Esophagus squamous epithelium (tissue), 5 donors: ENCODE measurements around the gene PRRT1B. TPM values are rescaled to one million over a fixed set of nuclear protein-coding genes. Genes with fewer than 3 reads are reported as not detected.

Source experiments
- DNase-seq: peaks from one replicate; lab custom pipeline; 2025; lab: John Stamatoyannopoulos, UW
- H3K27ac ChIP-seq, 4 donors: fragments of 200-600 bp; sonication (generic); one replicate each; pipeline ENCODE4 v1.5.1; 2016 to 2019; ENCODE audit warnings: mild to moderate bottlenecking in 1 of 4
- H3K27me3 ChIP-seq, 4 donors: fragments of 200-600 bp; sonication (generic); 1 replicate in 3 of 4; 2 replicates in 1 of 4; pipeline versions ENCODE4 v1.5.1 to v1.6.0; 2017 to 2021; ENCODE audit warnings: antibody characterized with exemption in 1 of 4
- H3K36me3 ChIP-seq, 3 donors: fragments of 200-600 bp; sonication (generic); one replicate each; pipeline ENCODE4 v1.5.1; 2016 to 2019
- H3K4me1 ChIP-seq, 3 donors: fragments of 200-600 bp; sonication (generic); one replicate each; pipeline ENCODE4 v1.5.1; 2017 to 2019
- H3K4me3 ChIP-seq, 4 donors: fragments of 200-600 bp; sonication (generic); 1 replicate in 3 of 4; 2 replicates in 1 of 4; pipeline ENCODE4 v1.5.1; 2016 to 2019; ENCODE audit warnings: mild to moderate bottlenecking in 2 of 4, moderate library complexity in 1 of 4
- H3K9me3 ChIP-seq, 3 donors: fragments of 200-600 bp; sonication (generic); one replicate each; pipeline ENCODE4 v1.5.1; 2016 to 2019
- CTCF ChIP-seq, 6 experiments: fragments of 450-650 bp in 4 of 6; fragments of 200-600 bp in 2 of 6; sonication (generic) in 2 of 6; IDR thresholded peaks; one replicate each; pipeline ENCODE4 v1.5.1; 2016 to 2019; ENCODE audit warnings: antibody characterized with exemption in 6 of 6, mild to moderate bottlenecking in 4 of 6, moderate library complexity in 4 of 6
- POLR2A ChIP-seq, 4 donors: fragments of 450-650 bp; IDR thresholded peaks; one replicate each; pipeline ENCODE4 v1.6.1; 2017; ENCODE audit warnings: antibody characterized with exemption in 4 of 4, mild to moderate bottlenecking in 4 of 4, moderate library complexity in 3 of 4
- WGBS, 2 donors: methylation state at CpG; one replicate each; pipeline ENCODE4 v1.1.5; 2018; 5-methylcytosine and 5-hydroxymethylcytosine counted together
- intact Hi-C: fragments of 100-400 bp; cut with DNase I; formaldehyde crosslinking; loops from one replicate; pipeline ENCODE4 v1.15.0; 2022
- total RNA-seq, 4 donors: library from RNA; depleted of rRNA; stranded (reverse); fragments of >200 nt; gene quantifications; one replicate each; pipeline ENCODE4 v1.1.0, GENCODE V29; 2016
- donor health status: DM: yes; HTN: yes; CAD: no.

The PRRT1B gene
- total RNA-seq, 4 donors from 2014 or later, result not detected

DNA sequence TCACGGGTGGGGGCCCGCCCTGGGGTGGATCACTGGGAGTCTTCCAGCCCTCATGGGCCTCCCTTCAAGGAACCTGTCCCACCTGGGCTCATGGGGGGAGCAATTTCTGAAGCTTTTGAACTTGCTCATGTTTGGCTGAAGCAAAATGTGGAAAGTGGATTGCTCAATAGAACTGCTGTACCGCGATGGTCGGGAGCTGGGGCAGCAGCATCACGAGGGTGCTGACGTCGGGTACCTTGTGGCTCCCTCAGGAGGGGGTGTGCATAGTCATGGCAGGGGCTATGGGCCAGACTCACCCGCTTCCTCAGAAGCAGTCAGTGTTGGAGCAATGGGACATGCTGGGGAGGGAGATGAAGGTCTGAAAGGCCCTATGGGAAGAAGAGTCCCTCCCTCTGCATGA is 57.9 kb downstream of the PRRT1B start:
- intact Hi-C loops, result no loop called here

DNA sequence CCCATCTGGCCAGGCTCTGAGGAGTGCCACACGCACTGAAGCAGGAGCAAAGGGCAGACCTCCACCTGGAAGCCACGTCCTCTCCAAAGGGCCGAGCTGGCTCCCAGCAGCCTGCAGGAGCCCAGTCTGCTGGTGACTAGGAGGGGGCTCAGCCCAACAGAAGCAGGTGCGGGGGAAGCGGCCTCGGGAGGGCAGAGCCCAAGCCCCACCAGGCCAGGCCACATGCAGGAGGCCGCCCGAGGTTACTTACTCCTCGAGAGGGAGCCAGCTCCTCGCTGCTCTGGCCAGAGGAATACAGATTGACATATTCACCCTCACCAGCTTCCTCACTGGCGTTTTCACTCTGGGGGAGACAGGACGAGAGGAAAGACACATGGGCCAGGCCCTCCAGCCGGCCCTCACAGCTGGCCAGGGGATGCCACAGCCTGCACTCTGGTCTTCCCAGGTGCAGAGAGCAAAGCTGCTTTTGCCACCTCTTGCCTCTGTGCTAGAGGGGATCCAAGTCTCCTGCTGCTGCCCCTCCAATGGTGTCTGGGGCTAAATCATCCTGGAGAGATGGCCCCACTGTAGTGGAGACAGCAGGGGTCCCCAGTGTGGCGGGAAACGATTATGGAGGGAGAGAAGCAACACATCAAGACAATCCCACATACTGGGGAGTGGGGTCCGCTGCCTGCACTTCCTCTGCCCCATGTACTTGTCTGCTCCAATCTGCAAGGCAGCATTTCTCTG is 58.6 kb downstream of the PRRT1B start:
- TF ChIP-seq CTCF (IDR thresholded peaks at IDR 0.05) (no peak), POLR2A (IDR thresholded peaks at IDR 0.05) (no peak)
- DNase-seq, result no peak

More for the DNA sequence above, 57.9 kb downstream of the PRRT1B start:
- Histone ChIP-seq H3K9me3 (no peaks in the 10 kb centered on the region), H3K27ac (no peak overlapping the region), H3K4me1 (peaks cover 2 to 7% (median 5%) of the 10 kb centered on the region in 3 donors), H3K36me3 (peaks cover 5 to 97% (median 5%) of the 10 kb centered on the region in 3 donors), H3K4me3 (no peak overlapping the region), H3K27me3 (no peaks in the 10 kb centered on the region)
- TF ChIP-seq CTCF (IDR thresholded peaks at IDR 0.05) (no peak), POLR2A (IDR thresholded peaks at IDR 0.05) (no peak)
- DNase-seq, result no peak
- 76 to 100% methylated on average over 1 to 6 of the region's 9 CpGs for WGBS, 2 donors

DNA sequence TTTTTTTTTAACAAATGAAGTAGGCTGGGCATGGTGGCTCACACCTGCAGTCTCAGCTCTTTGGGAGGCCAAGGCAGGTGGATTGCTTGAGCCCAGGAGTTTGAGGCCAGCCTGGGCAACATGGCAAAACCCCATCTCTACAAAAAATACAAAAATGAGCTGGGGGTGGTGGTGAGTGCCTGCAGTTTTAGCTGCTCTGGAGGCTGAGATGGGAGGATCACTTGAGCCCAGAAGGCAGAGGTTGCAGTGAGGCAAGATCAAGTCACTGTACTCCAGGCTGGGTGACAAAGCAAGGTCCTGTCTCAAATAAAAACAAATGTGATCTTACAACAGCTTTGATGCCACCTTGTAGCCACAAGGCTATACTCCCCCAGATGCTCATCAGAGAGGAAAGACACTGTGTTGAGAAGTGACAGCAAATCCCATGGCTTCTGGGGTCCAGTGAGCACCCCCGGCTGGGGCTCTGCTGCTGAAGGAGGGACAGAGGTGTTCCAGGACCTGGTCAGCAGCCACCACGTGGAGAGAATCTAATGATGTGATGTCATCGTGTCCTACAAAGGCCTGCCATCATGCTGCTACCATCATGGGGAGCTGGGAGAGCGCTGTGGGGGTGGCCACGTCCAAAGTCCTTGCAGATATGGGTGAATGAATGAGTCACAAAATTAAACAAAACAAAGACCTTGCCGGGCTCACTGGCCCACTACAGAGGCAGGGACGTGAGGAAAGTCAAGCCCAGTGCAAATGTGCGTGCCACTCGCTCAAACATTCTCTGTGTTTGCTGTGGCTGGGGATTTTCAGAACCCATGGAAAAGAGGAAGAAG is 60.7 kb downstream of the PRRT1B start:
- no peak for TF ChIP-seq CTCF (IDR thresholded peaks at IDR 0.05)
- TF ChIP-seq POLR2A (IDR thresholded peaks at IDR 0.05), result no peak
- Histone ChIP-seq H3K36me3 (peaks cover 4 to 81% (median 5%) of the 10 kb centered on the region in 3 donors), H3K4me1 (peaks cover 23 to 35% (median 29%) of the 10 kb centered on the region in 3 donors), H3K27me3 (no peaks in the 10 kb centered on the region), H3K27ac (no peak overlapping the region), H3K4me3 (no peak overlapping the region), H3K9me3 (no peaks in the 10 kb centered on the region)
- DNase-seq, result no peak
- intact Hi-C loops, result no loop called here
- 77 to 92% methylated on average over 7 to 8 of the region's 9 CpGs for WGBS, 2 donors

More for the DNA sequence above, 58.6 kb downstream of the PRRT1B start:
- intact Hi-C loops, result no loop called here
- Histone ChIP-seq H3K36me3 (peaks cover 4 to 90% (median 5%) of the 10 kb centered on the region in 3 donors), H3K27ac (no peak overlapping the region), H3K4me1 (peaks cover 8 to 14% (median 10%) of the 10 kb centered on the region in 3 donors), H3K9me3 (no peaks in the 10 kb centered on the region), H3K4me3 (no peak overlapping the region), H3K27me3 (no peaks in the 10 kb centered on the region)
- WGBS, 2 donors, result 81 to 93% methylated on average over 3 to 10 of the region's 16 CpGs

DNA sequence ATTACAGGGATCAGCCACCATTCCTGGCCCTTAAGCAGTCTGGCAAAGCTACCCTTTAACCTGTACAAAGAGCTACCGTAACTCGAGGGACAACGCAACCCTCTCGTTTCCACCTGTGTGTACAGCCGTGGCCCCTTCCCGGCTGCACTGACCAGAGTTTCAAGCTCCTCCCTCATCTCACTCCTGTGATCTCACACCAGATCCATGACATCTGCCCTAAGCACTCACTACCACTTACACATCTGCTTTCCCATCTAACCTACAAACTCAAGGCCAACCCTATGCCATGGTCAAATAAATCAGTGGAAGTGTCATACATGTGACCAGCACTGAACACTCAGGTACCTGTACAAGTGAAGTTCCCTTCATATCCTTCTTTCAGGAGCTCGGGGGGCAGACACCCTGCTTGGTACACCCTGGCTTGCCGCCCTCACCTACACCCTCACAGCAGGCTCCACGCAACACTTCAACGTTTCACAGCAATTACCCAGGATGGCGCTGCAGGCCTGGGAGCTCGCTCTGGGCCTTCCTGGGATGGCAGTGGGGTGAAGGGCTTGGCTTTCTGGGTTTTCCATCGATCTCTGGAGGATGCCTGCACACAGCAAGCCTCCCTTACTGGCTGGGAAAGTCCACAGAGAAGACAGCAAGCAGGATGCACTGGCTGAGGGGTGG is 61.7 kb downstream of the PRRT1B start:
- no peak overlapping the region for H3K27ac ChIP-seq
- WGBS, 2 donors, result 91 to 96% methylated on average over 9 to 10 of the region's 13 CpGs
- no peaks in the 10 kb centered on the region for H3K27me3 ChIP-seq
- TF ChIP-seq POLR2A (IDR thresholded peaks at IDR 0.05) (no peak), CTCF (IDR thresholded peaks at IDR 0.05) (no peak)
- no peaks in the 10 kb centered on the region for H3K9me3 ChIP-seq
- DNase-seq, result no peak
- intact Hi-C loops, result no loop called here
- peaks cover 0 to 71% (median 5%) of the 10 kb centered on the region in 3 donors for H3K36me3 ChIP-seq
- H3K4me3 ChIP-seq, result no peak overlapping the region
- H3K4me1 ChIP-seq, result peaks cover 23 to 45% (median 34%) of the 10 kb centered on the region in 3 donors
